K562 (cell line): ENCODE measurements around the gene DENND1A.

Source experiments
- ATF1 ChIP-seq, 2 experiments: fragments of 450-650 bp in 1 of 2; IDR thresholded peaks; 2 replicates each; pipeline ENCODE4 v1.6.1; 2016; ENCODE audit warnings: missing compliant biosample characterization in 1 of 2, missing genetic modification characterization in 1 of 2
- CBX5 ChIP-seq: IDR thresholded peaks from 2 replicates; pipeline ENCODE4 v1.6.1; 2014; ENCODE audit warnings: low read depth, borderline replicate concordance
- EZH2 ChIP-seq: IDR thresholded peaks from 2 replicates; pipeline ENCODE4 v1.6.1; 2012; ENCODE audit warnings: low read depth, mild to moderate bottlenecking, inconsistent platforms, low read length, borderline replicate concordance
- FOXK1 ChIP-seq: sonication (generic); formaldehyde crosslinking; IDR thresholded peaks from 2 replicates; pipeline ENCODE4 v1.8.0; 2022; ENCODE audit warnings: missing genetic modification reagents, mild to moderate bottlenecking, borderline replicate concordance
- HDAC2 ChIP-seq: fragments of 450-650 bp; IDR thresholded peaks from 2 replicates; pipeline ENCODE4 v1.6.1; 2016; ENCODE audit warnings: mild to moderate bottlenecking
- U2AF2 ChIP-seq: fragments of 200-400 bp; formaldehyde crosslinking; optimal IDR thresholded peaks from 2 replicates; pipeline ENCODE3; 2017; ENCODE audit warnings: low read depth, mild to moderate bottlenecking, low read length
- ZNF121 ChIP-seq: sonication (generic); formaldehyde crosslinking; conservative IDR thresholded peaks from 2 replicates; pipeline ENCODE4 v1.8.0; 2022; ENCODE audit warnings: missing genetic modification reagents
- ZNF263 ChIP-seq: sonication (generic); formaldehyde crosslinking; IDR thresholded peaks from 2 replicates; pipeline ENCODE4 v1.8.0; 2022; ENCODE audit warnings: mild to moderate bottlenecking, missing genetic modification reagents, borderline replicate concordance
- ZNF274 ChIP-seq: IDR thresholded peaks from 2 replicates; pipeline ENCODE4 v1.6.1; 2011; ENCODE audit warnings: low read depth, mild to moderate bottlenecking, low read length, moderate library complexity, borderline replicate concordance
- TF ChIP-seq, protein P1 (sequence below), 3 experiments: IDR thresholded peaks in 2 of 3; conservative IDR thresholded peaks in 1 of 3; 2 replicates each; pipeline ENCODE4 v1.5.1; 2011 to 2012; ENCODE audit warnings: low read length in 3 of 3, mild to moderate bottlenecking in 3 of 3, control low read depth in 2 of 3, improper control_type of control experiment in 1 of 3, inconsistent platforms in 1 of 3, low read depth in 1 of 3, mixed read lengths in 1 of 3, moderate library complexity in 1 of 3; ENCODE audit not compliant: insufficient read depth in 2 of 3
- TF ChIP-seq, protein P2 (sequence below): fragments of 250-450 bp; sonication (Bioruptor Pico); IDR thresholded peaks from 2 replicates; pipeline ENCODE4 v1.8.0; 2022; ENCODE audit warnings: inconsistent platforms
- TF ChIP-seq, protein P3 (sequence below): fragments of 450-650 bp; IDR thresholded peaks from 2 replicates; pipeline ENCODE4 v1.6.1; 2018; ENCODE audit warnings: mild to moderate bottlenecking, low read depth; ENCODE audit not compliant: partially characterized antibody
- TF ChIP-seq, protein P4 (sequence below), 2 experiments: fragments of 450-650 bp; formaldehyde crosslinking in 1 of 2; IDR thresholded peaks; 2 replicates each; pipeline versions ENCODE4 v1.4.0 to v1.6.1; 2014 to 2020; ENCODE audit warnings: mild to moderate bottlenecking in 2 of 2, borderline replicate concordance in 1 of 2, low read depth in 1 of 2

DNA sequence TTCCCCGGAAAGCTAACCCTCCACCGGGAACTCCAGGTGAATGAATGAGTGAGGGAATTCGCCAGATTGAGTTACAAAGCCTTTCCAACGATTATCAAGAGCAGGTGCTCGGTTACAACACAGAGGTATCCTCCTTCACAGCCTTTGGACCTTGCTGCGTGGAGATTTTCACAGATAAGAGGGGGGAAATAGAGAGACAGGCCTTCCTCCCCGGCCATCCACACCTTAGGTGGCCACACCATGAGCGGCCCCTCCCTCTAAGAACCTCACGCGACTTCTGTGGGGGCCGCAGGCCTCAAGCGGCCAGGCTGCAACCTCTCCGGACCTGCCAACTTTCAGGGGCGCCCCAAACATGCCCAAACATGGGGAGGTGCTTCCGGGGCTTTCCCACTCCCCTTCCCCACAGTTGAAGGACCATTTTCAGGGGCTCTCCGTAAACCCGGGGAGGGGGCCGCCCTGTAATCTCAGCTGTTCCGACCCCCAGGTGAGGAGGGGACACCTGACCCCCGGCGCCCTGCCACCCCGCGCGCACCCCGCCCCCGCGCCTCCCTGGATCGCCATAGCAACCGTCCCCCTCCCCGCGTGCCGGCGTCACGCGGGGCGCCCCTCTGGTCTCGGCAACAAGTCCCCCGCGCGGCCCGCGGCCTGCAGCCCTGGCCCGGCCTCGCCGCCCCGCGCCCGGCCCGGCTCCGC lies 603 bp downstream of the DENND1A start:
- TF ChIP-seq, protein P1, sequence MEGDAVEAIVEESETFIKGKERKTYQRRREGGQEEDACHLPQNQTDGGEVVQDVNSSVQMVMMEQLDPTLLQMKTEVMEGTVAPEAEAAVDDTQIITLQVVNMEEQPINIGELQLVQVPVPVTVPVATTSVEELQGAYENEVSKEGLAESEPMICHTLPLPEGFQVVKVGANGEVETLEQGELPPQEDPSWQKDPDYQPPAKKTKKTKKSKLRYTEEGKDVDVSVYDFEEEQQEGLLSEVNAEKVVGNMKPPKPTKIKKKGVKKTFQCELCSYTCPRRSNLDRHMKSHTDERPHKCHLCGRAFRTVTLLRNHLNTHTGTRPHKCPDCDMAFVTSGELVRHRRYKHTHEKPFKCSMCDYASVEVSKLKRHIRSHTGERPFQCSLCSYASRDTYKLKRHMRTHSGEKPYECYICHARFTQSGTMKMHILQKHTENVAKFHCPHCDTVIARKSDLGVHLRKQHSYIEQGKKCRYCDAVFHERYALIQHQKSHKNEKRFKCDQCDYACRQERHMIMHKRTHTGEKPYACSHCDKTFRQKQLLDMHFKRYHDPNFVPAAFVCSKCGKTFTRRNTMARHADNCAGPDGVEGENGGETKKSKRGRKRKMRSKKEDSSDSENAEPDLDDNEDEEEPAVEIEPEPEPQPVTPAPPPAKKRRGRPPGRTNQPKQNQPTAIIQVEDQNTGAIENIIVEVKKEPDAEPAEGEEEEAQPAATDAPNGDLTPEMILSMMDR (IDR thresholded peaks at IDR 0.05 in 2 of 3, conservative IDR thresholded peaks at IDR 0.05 in 1 of 3; ENCODE audit: insufficient read depth in 2 of 3, low read depth in 1 of 3, low read length in 3 of 3): no peak
- no peak for TF ChIP-seq ATF1 (CRISPR knock-in tag; IDR thresholded peaks at IDR 0.05)
- TF ChIP-seq ATF1 (tag; IDR thresholded peaks at IDR 0.05): no peak
- TF ChIP-seq, protein P2, sequence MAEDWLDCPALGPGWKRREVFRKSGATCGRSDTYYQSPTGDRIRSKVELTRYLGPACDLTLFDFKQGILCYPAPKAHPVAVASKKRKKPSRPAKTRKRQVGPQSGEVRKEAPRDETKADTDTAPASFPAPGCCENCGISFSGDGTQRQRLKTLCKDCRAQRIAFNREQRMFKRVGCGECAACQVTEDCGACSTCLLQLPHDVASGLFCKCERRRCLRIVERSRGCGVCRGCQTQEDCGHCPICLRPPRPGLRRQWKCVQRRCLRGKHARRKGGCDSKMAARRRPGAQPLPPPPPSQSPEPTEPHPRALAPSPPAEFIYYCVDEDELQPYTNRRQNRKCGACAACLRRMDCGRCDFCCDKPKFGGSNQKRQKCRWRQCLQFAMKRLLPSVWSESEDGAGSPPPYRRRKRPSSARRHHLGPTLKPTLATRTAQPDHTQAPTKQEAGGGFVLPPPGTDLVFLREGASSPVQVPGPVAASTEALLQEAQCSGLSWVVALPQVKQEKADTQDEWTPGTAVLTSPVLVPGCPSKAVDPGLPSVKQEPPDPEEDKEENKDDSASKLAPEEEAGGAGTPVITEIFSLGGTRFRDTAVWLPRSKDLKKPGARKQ: no peak
- TF ChIP-seq HDAC2: no peak
- TF ChIP-seq ZNF263 (CRISPR knock-in tag): no peak
- TF ChIP-seq U2AF2: no peak
- no peak for TF ChIP-seq CBX5
- no peak for TF ChIP-seq ZNF274
- no peak for TF ChIP-seq FOXK1 (CRISPR knock-in tag)
- TF ChIP-seq, protein P3, sequence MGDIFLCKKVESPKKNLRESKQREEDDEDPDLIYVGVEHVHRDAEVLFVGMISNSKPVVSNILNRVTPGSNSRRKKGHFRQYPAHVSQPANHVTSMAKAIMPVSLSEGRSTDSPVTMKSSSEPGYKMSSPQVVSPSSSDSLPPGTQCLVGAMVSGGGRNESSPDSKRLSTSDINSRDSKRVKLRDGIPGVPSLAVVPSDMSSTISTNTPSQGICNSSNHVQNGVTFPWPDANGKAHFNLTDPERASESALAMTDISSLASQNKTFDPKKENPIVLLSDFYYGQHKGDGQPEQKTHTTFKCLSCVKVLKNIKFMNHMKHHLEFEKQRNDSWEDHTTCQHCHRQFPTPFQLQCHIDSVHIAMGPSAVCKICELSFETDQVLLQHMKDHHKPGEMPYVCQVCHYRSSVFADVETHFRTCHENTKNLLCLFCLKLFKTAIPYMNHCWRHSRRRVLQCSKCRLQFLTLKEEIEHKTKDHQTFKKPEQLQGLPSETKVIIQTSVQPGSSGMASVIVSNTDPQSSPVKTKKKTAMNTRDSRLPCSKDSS: no peak
- TF ChIP-seq, protein P4, sequence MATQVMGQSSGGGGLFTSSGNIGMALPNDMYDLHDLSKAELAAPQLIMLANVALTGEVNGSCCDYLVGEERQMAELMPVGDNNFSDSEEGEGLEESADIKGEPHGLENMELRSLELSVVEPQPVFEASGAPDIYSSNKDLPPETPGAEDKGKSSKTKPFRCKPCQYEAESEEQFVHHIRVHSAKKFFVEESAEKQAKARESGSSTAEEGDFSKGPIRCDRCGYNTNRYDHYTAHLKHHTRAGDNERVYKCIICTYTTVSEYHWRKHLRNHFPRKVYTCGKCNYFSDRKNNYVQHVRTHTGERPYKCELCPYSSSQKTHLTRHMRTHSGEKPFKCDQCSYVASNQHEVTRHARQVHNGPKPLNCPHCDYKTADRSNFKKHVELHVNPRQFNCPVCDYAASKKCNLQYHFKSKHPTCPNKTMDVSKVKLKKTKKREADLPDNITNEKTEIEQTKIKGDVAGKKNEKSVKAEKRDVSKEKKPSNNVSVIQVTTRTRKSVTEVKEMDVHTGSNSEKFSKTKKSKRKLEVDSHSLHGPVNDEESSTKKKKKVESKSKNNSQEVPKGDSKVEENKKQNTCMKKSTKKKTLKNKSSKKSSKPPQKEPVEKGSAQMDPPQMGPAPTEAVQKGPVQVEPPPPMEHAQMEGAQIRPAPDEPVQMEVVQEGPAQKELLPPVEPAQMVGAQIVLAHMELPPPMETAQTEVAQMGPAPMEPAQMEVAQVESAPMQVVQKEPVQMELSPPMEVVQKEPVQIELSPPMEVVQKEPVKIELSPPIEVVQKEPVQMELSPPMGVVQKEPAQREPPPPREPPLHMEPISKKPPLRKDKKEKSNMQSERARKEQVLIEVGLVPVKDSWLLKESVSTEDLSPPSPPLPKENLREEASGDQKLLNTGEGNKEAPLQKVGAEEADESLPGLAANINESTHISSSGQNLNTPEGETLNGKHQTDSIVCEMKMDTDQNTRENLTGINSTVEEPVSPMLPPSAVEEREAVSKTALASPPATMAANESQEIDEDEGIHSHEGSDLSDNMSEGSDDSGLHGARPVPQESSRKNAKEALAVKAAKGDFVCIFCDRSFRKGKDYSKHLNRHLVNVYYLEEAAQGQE (IDR thresholded peaks at IDR 0.05; ENCODE audit: borderline replicate concordance): no peak
- TF ChIP-seq, protein P4 (CRISPR knock-in tag; IDR thresholded peaks at IDR 0.05; ENCODE audit: low read depth): no peak
- no peak for TF ChIP-seq EZH2
- TF ChIP-seq ZNF121: no peak
